PFSK-1 (cell line): ENCODE measurements around the gene DIP2C.

Experiments
- FOXP2 ChIP-seq: optimal IDR thresholded peaks from 2 replicates; pipeline ENCODE3; 2011; ENCODE audit warnings: borderline replicate concordance, control low read depth, inconsistent platforms; ENCODE audit not compliant: insufficient read depth; ENCODE audit errors: extremely low read length, extremely low read depth
- POLR2AphosphoS5 ChIP-seq: IDR thresholded peaks from 2 replicates; pipeline ENCODE4 v1.6.1; 2012; ENCODE audit warnings: low read depth, mild to moderate bottlenecking, control low read depth, low read length, moderate library complexity
- SIN3A ChIP-seq: IDR thresholded peaks from 2 replicates; pipeline ENCODE4 v1.6.1; 2012; ENCODE audit warnings: mild to moderate bottlenecking, low read length, moderate library complexity, borderline replicate concordance; ENCODE audit not compliant: insufficient read depth
- TAF1 ChIP-seq: IDR thresholded peaks from 2 replicates; pipeline ENCODE4 v1.6.1; 2012; ENCODE audit warnings: low read length, control low read depth, borderline replicate concordance; ENCODE audit not compliant: insufficient read depth
- TF ChIP-seq, protein P1 (sequence below), 2 experiments: IDR thresholded peaks; 2 replicates each; pipeline versions ENCODE4 v1.6.1 to v1.8.0; 2011 to 2012; ENCODE audit warnings: low read depth in 2 of 2, low read length in 2 of 2, control low read depth in 1 of 2, inconsistent platforms in 1 of 2, mild to moderate bottlenecking in 1 of 2, moderate library complexity in 1 of 2; ENCODE audit not compliant: insufficient read depth in 1 of 2

The DIP2C gene

DNA sequence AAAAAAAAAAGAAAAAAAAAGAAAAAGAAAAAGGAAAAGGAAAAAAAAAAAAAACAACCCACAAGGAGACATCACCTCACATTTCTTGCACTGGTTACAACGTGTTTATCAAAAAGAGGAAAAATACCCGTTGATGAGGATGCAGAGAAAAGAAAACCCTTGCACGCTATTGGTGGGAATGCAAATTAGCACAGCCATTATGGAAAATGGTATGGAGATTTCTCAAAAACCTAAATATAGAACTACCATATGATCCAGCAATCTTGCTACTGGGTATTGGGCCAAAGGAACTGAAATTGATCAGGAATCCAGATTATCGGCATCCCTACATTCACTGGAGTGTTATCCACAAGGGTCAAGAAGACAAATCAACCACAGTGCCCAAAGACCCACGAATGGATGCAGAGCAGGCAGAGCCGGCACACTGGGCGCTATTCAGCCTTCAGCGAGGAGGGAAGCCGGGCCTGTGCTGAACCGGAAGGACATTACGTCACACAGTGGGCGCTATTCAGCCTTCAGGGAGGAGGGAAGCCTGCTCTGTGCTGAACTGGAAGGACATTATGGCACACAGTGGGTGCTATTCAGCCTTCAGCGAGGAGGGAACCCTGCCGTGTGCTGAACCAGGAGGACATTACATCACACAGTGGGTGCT, 295.6 kb downstream of the DIP2C start:
- TF ChIP-seq, protein P1, sequence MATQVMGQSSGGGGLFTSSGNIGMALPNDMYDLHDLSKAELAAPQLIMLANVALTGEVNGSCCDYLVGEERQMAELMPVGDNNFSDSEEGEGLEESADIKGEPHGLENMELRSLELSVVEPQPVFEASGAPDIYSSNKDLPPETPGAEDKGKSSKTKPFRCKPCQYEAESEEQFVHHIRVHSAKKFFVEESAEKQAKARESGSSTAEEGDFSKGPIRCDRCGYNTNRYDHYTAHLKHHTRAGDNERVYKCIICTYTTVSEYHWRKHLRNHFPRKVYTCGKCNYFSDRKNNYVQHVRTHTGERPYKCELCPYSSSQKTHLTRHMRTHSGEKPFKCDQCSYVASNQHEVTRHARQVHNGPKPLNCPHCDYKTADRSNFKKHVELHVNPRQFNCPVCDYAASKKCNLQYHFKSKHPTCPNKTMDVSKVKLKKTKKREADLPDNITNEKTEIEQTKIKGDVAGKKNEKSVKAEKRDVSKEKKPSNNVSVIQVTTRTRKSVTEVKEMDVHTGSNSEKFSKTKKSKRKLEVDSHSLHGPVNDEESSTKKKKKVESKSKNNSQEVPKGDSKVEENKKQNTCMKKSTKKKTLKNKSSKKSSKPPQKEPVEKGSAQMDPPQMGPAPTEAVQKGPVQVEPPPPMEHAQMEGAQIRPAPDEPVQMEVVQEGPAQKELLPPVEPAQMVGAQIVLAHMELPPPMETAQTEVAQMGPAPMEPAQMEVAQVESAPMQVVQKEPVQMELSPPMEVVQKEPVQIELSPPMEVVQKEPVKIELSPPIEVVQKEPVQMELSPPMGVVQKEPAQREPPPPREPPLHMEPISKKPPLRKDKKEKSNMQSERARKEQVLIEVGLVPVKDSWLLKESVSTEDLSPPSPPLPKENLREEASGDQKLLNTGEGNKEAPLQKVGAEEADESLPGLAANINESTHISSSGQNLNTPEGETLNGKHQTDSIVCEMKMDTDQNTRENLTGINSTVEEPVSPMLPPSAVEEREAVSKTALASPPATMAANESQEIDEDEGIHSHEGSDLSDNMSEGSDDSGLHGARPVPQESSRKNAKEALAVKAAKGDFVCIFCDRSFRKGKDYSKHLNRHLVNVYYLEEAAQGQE (IDR thresholded peaks at IDR 0.05; ENCODE audit: insufficient read depth in 1 of 2, low read depth in 2 of 2, low read length in 2 of 2) = no peak
- TF ChIP-seq FOXP2 (no peak), TAF1 (no peak), SIN3A (no peak), POLR2AphosphoS5 (no peak)

DNA sequence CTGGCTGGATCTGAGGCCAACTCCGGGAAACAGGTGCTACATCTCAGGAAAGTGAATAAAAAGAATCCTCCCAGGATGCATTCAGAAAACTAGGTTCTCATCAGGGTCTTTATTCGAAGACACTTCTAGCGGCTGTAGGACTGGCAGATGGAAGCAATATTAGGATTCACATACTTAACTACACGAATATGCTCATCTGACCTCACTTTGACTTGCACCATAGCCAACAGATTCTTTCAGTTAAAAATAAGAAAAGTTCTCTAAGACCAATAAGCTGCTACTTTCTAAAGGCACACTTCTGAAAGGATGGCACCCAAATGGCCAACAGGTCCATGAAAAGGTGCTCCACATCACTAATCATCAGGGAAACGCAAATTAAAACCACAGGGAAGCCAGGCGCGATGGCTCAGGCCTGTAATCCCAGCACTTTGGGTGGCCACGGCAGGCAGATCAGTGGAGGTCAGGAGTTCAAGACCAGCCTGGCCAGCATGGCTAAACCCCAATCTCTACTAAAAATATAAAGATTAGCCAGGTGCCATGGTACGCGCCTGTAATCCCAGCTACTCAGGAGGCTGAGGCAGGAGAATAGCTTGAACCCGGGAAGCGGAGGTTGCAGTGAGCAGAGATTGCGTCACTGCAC, 296.2 kb downstream of the DIP2C start:
- TF ChIP-seq SIN3A = no peak
- TF ChIP-seq, protein P1 (IDR thresholded peaks at IDR 0.05; ENCODE audit: insufficient read depth in 1 of 2, low read depth in 2 of 2, low read length in 2 of 2) = no peak
- TF ChIP-seq POLR2AphosphoS5 = no peak
- TF ChIP-seq FOXP2 = no peak
- no peak for TF ChIP-seq TAF1

DNA sequence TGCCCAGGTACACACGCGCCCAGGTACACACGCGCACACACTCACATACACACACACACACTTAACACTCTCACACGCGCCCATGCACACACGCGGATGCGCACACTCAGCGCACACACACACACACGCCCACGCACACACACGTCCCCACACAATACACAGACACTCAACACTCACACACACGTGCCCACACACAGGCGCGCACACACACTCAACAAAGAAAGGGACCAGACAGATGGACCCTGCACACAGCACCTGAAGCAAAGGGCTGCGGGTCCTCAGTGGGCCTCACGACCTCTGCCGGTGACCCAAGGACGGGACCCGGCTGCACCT, 296.8 kb downstream of the DIP2C start:
- TF ChIP-seq, protein P1 (IDR thresholded peaks at IDR 0.05; ENCODE audit: insufficient read depth in 1 of 2, low read depth in 2 of 2, low read length in 2 of 2) = no peak
- no peak for TF ChIP-seq FOXP2
- TF ChIP-seq TAF1 = no peak
- no peak for TF ChIP-seq SIN3A
- no peak for TF ChIP-seq POLR2AphosphoS5

DNA sequence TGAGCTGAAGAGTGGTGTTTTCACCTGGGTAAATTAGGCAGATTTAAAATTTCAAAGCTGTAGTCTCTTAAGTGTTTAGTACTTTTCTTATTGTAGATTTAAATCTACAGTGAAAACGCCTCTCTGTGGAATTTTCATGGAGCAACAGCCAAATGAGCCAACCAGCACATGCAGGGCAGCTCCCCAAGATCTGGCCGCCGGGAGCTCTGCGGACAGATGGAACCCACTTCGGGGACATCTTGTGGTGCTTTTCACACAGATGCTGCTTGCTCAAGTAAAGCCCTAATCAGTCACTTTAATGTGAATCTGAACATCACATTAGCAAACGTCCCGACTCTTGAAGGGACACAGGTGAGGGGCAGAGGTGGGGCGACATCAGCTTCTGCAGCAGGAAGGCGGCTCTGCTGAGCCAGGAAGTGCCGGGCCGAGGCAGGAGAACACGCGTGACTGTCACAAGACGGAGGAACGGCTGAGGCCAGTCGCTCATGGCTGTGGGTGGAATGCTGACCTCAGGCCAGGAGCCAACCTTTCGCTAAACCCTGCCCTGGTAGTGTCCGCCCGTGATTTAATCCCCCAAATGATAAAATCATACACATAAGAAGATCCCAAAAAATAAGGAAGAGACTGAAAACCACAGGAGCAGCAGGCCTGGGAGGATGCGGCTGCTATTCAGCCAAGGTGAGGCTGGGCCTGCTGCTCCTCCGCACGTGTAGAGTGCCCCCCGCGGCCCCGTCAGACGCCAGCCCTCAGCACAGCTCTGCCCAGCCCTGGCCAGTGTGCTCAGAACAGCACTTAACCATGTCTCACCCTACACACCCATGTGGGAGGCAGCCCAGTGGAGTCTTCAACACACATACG, 297.4 kb downstream of the DIP2C start:
- no peak for TF ChIP-seq SIN3A
- TF ChIP-seq, protein P1 (IDR thresholded peaks at IDR 0.05; ENCODE audit: insufficient read depth in 1 of 2, low read depth in 2 of 2, low read length in 2 of 2) = no peak
- no peak for TF ChIP-seq TAF1
- no peak for TF ChIP-seq POLR2AphosphoS5
